GM12878 (cell line): ENCODE data around the gene PSMD14. TPM values are rescaled to one million over a fixed set of nuclear protein-coding genes. Genes with fewer than 3 reads are reported as not detected.

Experiments used
- ATAC-seq: fragments of 200-7000 bp; cut with Tn5 transposase; 3 replicates; pipeline ENCODE4 v1.9.1; 2020; ENCODE audit warnings: mild to moderate bottlenecking, moderate library complexity
- BruUV-seq: library from RNA; stranded (reverse); fragments of 400-500 nt; replicated peaks from 2 replicates; lab custom pipeline; 2021; lab: Mats Ljungman, UMichigan
- CTCF ChIA-PET: fragments of 300-600 bp; sonication (Branson Sonifier 250); formaldehyde crosslinking; extraction: SDS; loops from one replicate; lab custom pipeline; 2021; ENCODE audit warnings: inconsistent platforms; lab: Yijun Ruan, JAX
- POLR2A ChIA-PET: fragments of 350-600 bp; formaldehyde crosslinking; extraction: SDS; loops from one replicate; lab custom pipeline; 2021; ENCODE audit warnings: inconsistent platforms; lab: Charles Lee
- RAD21 ChIA-PET: fragments of 300-600 bp; sonication (Branson Sonifier 250); formaldehyde crosslinking; loops from one replicate; lab custom pipeline; 2023; ENCODE audit warnings: antibody characterized with exemption; ENCODE audit not compliant: unreplicated experiment; lab: Charles Lee
- SMC1A ChIA-PET: fragments of 300-600 bp; sonication (Branson Sonifier 250); formaldehyde crosslinking; loops from one replicate; lab custom pipeline; 2023; ENCODE audit not compliant: unreplicated experiment, uncharacterized antibody; lab: Charles Lee
- DNase-seq: peaks from one replicate; pipeline ENCODE4 v3.0.0-alpha.2; 2011; ENCODE audit warnings: low read depth, low spot score
- FAIRE-seq: peaks from 3 replicates; lab custom pipeline; 2011; peaks lifted over from hg19 to GRCh38; lab: Jason Lieb, UNC
- H2AFZ ChIP-seq: 2 replicates; pipeline ENCODE4 v1.6.0; 2011; ENCODE audit warnings: low read depth, low read length, control low read depth; ENCODE audit not compliant: control insufficient read depth
- H3K27ac ChIP-seq: 2 replicates; pipeline ENCODE4 v1.5.1; 2011; ENCODE audit warnings: control low read depth; ENCODE audit not compliant: control insufficient read depth, insufficient read depth
- H3K27me3 ChIP-seq, 2 experiments: replicated peaks in 1 of 2; 2 replicates each; pipeline versions ENCODE4 v1.6.0 to v1.6.1; 2011; ENCODE audit warnings: low read length in 1 of 2; ENCODE audit not compliant: control insufficient read depth in 2 of 2, insufficient read depth in 2 of 2
- H3K36me3 ChIP-seq, 2 experiments: 2 replicates each; pipeline ENCODE4 v1.5.1; 2011; ENCODE audit warnings: low read length in 1 of 2; ENCODE audit not compliant: control insufficient read depth in 2 of 2, insufficient read depth in 2 of 2
- H3K4me1 ChIP-seq: 2 replicates; pipeline ENCODE4 v1.6.1; 2011; ENCODE audit warnings: mild to moderate bottlenecking, low read length, moderate library complexity, mixed read lengths; ENCODE audit not compliant: control insufficient read depth, insufficient read depth
- H3K4me2 ChIP-seq: 2 replicates; pipeline ENCODE4 v1.6.0; 2011; ENCODE audit warnings: control low read depth; ENCODE audit not compliant: control insufficient read depth, insufficient read depth
- H3K4me3 ChIP-seq: fragments of 200-600 bp; sonication (generic); 2 replicates; pipeline ENCODE4 v1.5.1; 2016
- H3K79me2 ChIP-seq: 2 replicates; pipeline ENCODE4 v1.6.0; 2011; ENCODE audit warnings: low read length; ENCODE audit not compliant: control insufficient read depth, insufficient read depth
- H3K9ac ChIP-seq: 2 replicates; pipeline ENCODE4 v1.8.0; 2011; ENCODE audit warnings: low read length, control low read depth, mixed read lengths; ENCODE audit not compliant: control insufficient read depth, insufficient read depth
- H3K9me3 ChIP-seq: replicated peaks from 3 replicates; pipeline ENCODE4 v1.5.1; 2011; ENCODE audit warnings: mild to moderate bottlenecking, low read length; ENCODE audit not compliant: control insufficient read depth, insufficient read depth
- H4K20me1 ChIP-seq: 2 replicates; pipeline ENCODE4 v1.6.0; 2011; ENCODE audit not compliant: control insufficient read depth, insufficient read depth
- HDAC6 ChIP-seq: fragments of 200-600 bp; sonication (generic); IDR thresholded peaks from one replicate; pipeline ENCODE4 v1.8.0; 2017; ENCODE audit warnings: antibody characterized with exemption; ENCODE audit not compliant: unreplicated experiment
- IRF3 ChIP-seq: fragments of 450-650 bp; IDR thresholded peaks from 2 replicates; pipeline ENCODE4 v1.6.1; 2014; ENCODE audit warnings: mild to moderate bottlenecking
- KLF5 ChIP-seq: fragments of 450-650 bp; IDR thresholded peaks from 2 replicates; pipeline ENCODE4 v1.6.1; 2014; ENCODE audit warnings: mild to moderate bottlenecking; ENCODE audit not compliant: partially characterized antibody
- MXI1 ChIP-seq: fragments of 150-350 bp; IDR thresholded peaks from 2 replicates; pipeline ENCODE4 v1.6.1; 2011; ENCODE audit warnings: low read depth, mild to moderate bottlenecking, inconsistent platforms, low read length, improper control_type of control experiment
- NRF1 ChIP-seq: conservative IDR thresholded peaks from 2 replicates; pipeline ENCODE4 v1.6.1; 2011; ENCODE audit warnings: mild to moderate bottlenecking, low read depth, low read length, improper control_type of control experiment
- PBX3 ChIP-seq: IDR thresholded peaks from 2 replicates; pipeline ENCODE4 v1.6.1; 2011; ENCODE audit warnings: mild to moderate bottlenecking, low read depth, low read length, moderate library complexity; ENCODE audit not compliant: insufficient replicate concordance
- RB1 ChIP-seq: fragments of 450-650 bp; formaldehyde crosslinking; IDR thresholded peaks from 2 replicates; pipeline ENCODE4 v1.6.1; 2017; ENCODE audit warnings: mild to moderate bottlenecking, borderline replicate concordance
- SKIL ChIP-seq: fragments of 450-650 bp; IDR thresholded peaks from 2 replicates; pipeline ENCODE4 v1.6.1; 2017; ENCODE audit warnings: mild to moderate bottlenecking, low read depth, inconsistent platforms; ENCODE audit not compliant: poor library complexity, severe bottlenecking
- WRNIP1 ChIP-seq: IDR thresholded peaks from 2 replicates; pipeline ENCODE4 v1.6.1; 2011; ENCODE audit warnings: low read depth, low read length, improper control_type of control experiment, borderline replicate concordance
- ZNF384 ChIP-seq: IDR thresholded peaks from 2 replicates; pipeline ENCODE4 v1.6.1; 2012; ENCODE audit warnings: low read depth, mild to moderate bottlenecking, low read length, improper control_type of control experiment, borderline replicate concordance
- WGBS: methylation state at CpG from one replicate; pipeline ENCODE4 v1.1.6; 2016; ENCODE audit warnings: low lambda C conversion rate; ENCODE audit not compliant: insufficient replicate concordance, insufficient coverage; ENCODE audit errors: missing lambda C conversion rate; 5-methylcytosine and 5-hydroxymethylcytosine counted together
- in situ Hi-C: fragments of 300-500 bp; cut with MboI; formaldehyde crosslinking; loops from 9 replicates; pipeline ENCODE4 v1.14.3; 2018; ENCODE audit warnings: mixed read lengths
- intact Hi-C: fragments of 100-400 bp; cut with micrococcal nuclease; formaldehyde crosslinking; loops from one replicate; pipeline ENCODE4 v1.14.2; 2022; ENCODE audit not compliant: unreplicated experiment
- polyA plus RNA-seq, 11 experiments: library from polyadenylated mRNA; depleted of rRNA in 4 of 11; unstranded in 6 of 11; stranded (reverse) in 5 of 11; fragments of >200 nt; fragmentation: Nextera tagmentation in 4 of 11; fragmentation: Illumina TruSeq in 1 of 11; extraction: Ambion mirVana in 4 of 11; extraction: Trizol in 1 of 11; gene quantifications; 1 replicate in 1 of 11; 2 replicates in 10 of 11; pipeline versions ENCODE4 v1.2.1 to v1.2.3, GENCODE V29; 2011 to 2016; ENCODE audit warnings: inconsistent platforms in 2 of 11, missing spikeins in 2 of 11, low read depth in 1 of 11
- total RNA-seq, 4 experiments: library from RNA; depleted of rRNA in 3 of 4; stranded (reverse); fragments of >200 nt in 3 of 4; fragmentation: Illumina TruSeq in 1 of 4; extraction: Trizol in 1 of 4; gene quantifications; 2 replicates each; pipeline versions ENCODE4 v1.2.1 to v1.2.3, GENCODE V29; 2013 to 2021

PSMD14 gene
- total and polyA plus RNA-seq, 10 of the 15 experiments (the other 5 are each of a cell fraction or from before 2014, with no cell fraction given) = 70.5 to 253 (median 127) TPM

- no peak for TF ChIP-seq WRNIP1
Measured at GRCh38 chr2:161369311-161369710, 61.1 kb downstream of the PSMD14 start (continued).

- CTCF ChIA-PET = interaction anchor here (1.7 kb wide), 1 partner anchor 9 kb away, joined by 4 read pairs; no protein-coding TSS in a partner anchor
- BruUV-seq = no TSS peak
- Histone ChIP-seq H2AFZ (no peak overlapping the region), H3K36me3 (peaks cover 0 to 9% of the 10 kb centered on the region in 2 experiments; a peak in 1 of 4 replicates), H3K4me2 (no peak overlapping the region), H3K4me1 (no peaks in the 10 kb centered on the region), H3K27me3 (no peaks in the 10 kb centered on the region), H3K4me3 (no peak overlapping the region), H4K20me1 (no peaks in the 10 kb centered on the region), H3K27ac (no peak overlapping the region), H3K9ac (no peak overlapping the region), H3K79me2 (no peaks in the 10 kb centered on the region), H3K9me3 (no peaks in the 10 kb centered on the region)
- 98% methylated on average over 3 of the region's 3 CpGs for WGBS
- DNase-seq = no peak
- no peak for FAIRE-seq
- SMC1A ChIA-PET = interaction anchor here (1.2 to 2.2 kb wide), 4 partner anchors 11 to 17 kb away, joined by 3 to 13 read pairs (median 4); no protein-coding TSS in a partner anchor
- ATAC-seq = no peak
- RAD21 ChIA-PET = no interaction called here
- in situ Hi-C loops (no loop called here), intact Hi-C loops (no loop called here)
- POLR2A ChIA-PET = interaction anchor here (1.0 to 1.1 kb wide), 2 partner anchors 12 kb away, joined by 3 to 4 read pairs; no protein-coding TSS in a partner anchor
- TF ChIP-seq HDAC6 (no peak), ZNF384 (no peak)
Measured at GRCh38 chr2:161370981-161371380, 62.8 kb downstream of the PSMD14 start.

GRCh38 chr2:161371869-161372268, 63.6 kb downstream of the PSMD14 start:
- intact Hi-C loops = no loop called here
- ChIA-PET RAD21 (interaction anchor here (0.8 to 1.3 kb wide), 3 partner anchors 9 to 12 kb away, joined by 3 read pairs; no protein-coding TSS in a partner anchor), CTCF (no interaction called here), SMC1A (interaction anchor here (1.1 to 2.2 kb wide), 3 partner anchors 9 to 13 kb away, joined by 4 to 13 read pairs (median 4); no protein-coding TSS in a partner anchor), POLR2A (no interaction called here)
- no peak overlapping the region for H3K9ac ChIP-seq
- no peaks in the 10 kb centered on the region for H3K4me1 ChIP-seq
- no peak for DNase-seq
- no peaks in the 10 kb centered on the region for H4K20me1 ChIP-seq
- no peak overlapping the region for H2AFZ ChIP-seq
- H3K36me3 ChIP-seq = peaks cover 0 to 8% of the 10 kb centered on the region in 2 experiments; a peak in 1 of 4 replicates
- H3K27ac ChIP-seq = no peak overlapping the region
- 57% methylated on average over 1 of the region's 1 CpG for WGBS
- H3K4me2 ChIP-seq = no peak overlapping the region
- H3K27me3 ChIP-seq = no peaks in the 10 kb centered on the region
- BruUV-seq = no TSS peak
- no peak overlapping the region for H3K4me3 ChIP-seq
- in situ Hi-C loops = no loop called here
- no peak for ATAC-seq
- FAIRE-seq = no peak
- H3K79me2 ChIP-seq = no peaks in the 10 kb centered on the region
- H3K9me3 ChIP-seq = no peaks in the 10 kb centered on the region
- TF ChIP-seq PBX3 = no peak
- no peak for TF ChIP-seq RB1
- TF ChIP-seq NRF1 = no peak
- no peak for TF ChIP-seq SKIL
- no peak for TF ChIP-seq KLF5
- no peak for TF ChIP-seq MXI1
- TF ChIP-seq IRF3 = no peak
